Measurements from ENCODE around the gene FHIT. TPM values are rescaled to one million over a fixed set of nuclear protein-coding genes. Genes with fewer than 3 reads are reported as not detected.

FHIT gene
- total and polyA plus RNA-seq, 10 of the 15 experiments (the other 5 are each of a cell fraction or from before 2014, with no cell fraction given) = 4.2 to 14.9 (median 9.4) TPM

DNA sequence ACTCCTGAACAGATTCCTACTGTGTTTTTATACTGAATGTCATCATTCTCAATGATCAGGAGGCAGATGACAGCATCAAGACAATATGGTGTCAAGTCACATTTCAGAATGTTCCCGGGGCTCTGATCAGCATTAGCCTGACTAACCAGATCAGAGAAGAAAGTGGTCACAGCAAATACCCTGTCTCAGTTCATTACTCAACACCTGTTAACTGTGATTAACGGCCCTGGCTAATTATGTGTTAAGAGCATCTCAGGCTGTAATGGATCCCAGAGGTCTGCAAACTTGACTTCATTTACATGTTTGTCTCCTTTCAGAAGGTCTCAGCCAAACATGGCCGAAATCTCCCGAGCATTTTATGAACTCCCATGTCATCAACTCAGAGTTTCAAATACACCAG lies 833.7 kb downstream of the FHIT start:
- ATAC-seq = no peak
- FAIRE-seq = no peak
- no peaks in the 10 kb centered on the region for H4K20me1 ChIP-seq (ENCODE audit: control insufficient read depth, insufficient read depth)

DNA sequence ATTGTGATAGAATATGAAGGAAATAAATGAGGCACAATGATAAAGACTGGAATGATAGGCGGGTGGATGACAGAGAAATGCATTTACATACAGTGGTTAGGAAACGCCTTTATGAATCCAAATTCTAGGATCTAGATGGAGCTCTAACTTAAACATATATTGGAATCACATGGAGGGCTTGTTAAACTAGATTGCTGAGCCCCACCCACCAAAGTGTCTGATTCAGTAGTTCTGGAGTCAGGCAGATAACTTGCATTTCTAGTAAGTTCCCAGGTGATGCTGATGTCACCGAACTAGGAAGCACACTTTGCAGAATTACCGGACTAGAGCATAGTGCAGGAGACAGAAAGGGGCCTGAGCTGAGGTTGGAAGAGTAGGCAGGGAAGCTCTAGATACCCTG lies 837.2 kb downstream of the FHIT start:
- no peak overlapping the region for H3K27ac ChIP-seq (ENCODE audit: control insufficient read depth, insufficient read depth)
- no peaks in the 10 kb centered on the region for H3K79me2 ChIP-seq (ENCODE audit: control insufficient read depth, insufficient read depth, low read length)
- RAD21 ChIA-PET (ENCODE audit: unreplicated experiment) = no interaction called here
- POLR2A ChIA-PET = no interaction called here
- no peak for ATAC-seq
- CTCF ChIA-PET = interaction anchor here (0.6 to 1.5 kb wide), 2 partner anchors 8 to 30 kb away, joined by 4 to 5 read pairs; no protein-coding TSS in a partner anchor
- no peaks in the 10 kb centered on the region for H3K27me3 ChIP-seq (replicated peaks in 1 of 2; ENCODE audit: control insufficient read depth in 2 of 2, insufficient read depth in 2 of 2, low read length in 1 of 2)
- no peak overlapping the region for H2AFZ ChIP-seq (ENCODE audit: control insufficient read depth, low read depth, low read length)
- no peaks in the 10 kb centered on the region for H4K20me1 ChIP-seq (ENCODE audit: control insufficient read depth, insufficient read depth)
- in situ Hi-C loops (cut with MboI) = no loop called here
- intact Hi-C loops (cut with micrococcal nuclease; ENCODE audit: unreplicated experiment) = no loop called here
- H3K4me3 ChIP-seq = no peak overlapping the region
- no peaks in the 10 kb centered on the region for H3K36me3 ChIP-seq (ENCODE audit: control insufficient read depth in 2 of 2, insufficient read depth in 2 of 2, low read length in 1 of 2)
- TF ChIP-seq FOXK2 (IDR thresholded peaks at IDR 0.05) = no peak
- TF ChIP-seq ZNF274 (IDR thresholded peaks at IDR 0.05; ENCODE audit: insufficient read depth, insufficient read length) = no peak
- TF ChIP-seq JUND (IDR thresholded peaks at IDR 0.05; ENCODE audit: low read depth, low read length) = no peak
- TF ChIP-seq, protein P1, sequence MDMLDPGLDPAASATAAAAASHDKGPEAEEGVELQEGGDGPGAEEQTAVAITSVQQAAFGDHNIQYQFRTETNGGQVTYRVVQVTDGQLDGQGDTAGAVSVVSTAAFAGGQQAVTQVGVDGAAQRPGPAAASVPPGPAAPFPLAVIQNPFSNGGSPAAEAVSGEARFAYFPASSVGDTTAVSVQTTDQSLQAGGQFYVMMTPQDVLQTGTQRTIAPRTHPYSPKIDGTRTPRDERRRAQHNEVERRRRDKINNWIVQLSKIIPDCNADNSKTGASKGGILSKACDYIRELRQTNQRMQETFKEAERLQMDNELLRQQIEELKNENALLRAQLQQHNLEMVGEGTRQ (IDR thresholded peaks at IDR 0.05; ENCODE audit: borderline replicate concordance, low read depth, low read length) = no peak
- TF ChIP-seq, protein P2, sequence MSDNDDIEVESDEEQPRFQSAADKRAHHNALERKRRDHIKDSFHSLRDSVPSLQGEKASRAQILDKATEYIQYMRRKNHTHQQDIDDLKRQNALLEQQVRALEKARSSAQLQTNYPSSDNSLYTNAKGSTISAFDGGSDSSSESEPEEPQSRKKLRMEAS (IDR thresholded peaks at IDR 0.05; ENCODE audit: low read depth, low read length) = no peak
- TF ChIP-seq, protein P3, sequence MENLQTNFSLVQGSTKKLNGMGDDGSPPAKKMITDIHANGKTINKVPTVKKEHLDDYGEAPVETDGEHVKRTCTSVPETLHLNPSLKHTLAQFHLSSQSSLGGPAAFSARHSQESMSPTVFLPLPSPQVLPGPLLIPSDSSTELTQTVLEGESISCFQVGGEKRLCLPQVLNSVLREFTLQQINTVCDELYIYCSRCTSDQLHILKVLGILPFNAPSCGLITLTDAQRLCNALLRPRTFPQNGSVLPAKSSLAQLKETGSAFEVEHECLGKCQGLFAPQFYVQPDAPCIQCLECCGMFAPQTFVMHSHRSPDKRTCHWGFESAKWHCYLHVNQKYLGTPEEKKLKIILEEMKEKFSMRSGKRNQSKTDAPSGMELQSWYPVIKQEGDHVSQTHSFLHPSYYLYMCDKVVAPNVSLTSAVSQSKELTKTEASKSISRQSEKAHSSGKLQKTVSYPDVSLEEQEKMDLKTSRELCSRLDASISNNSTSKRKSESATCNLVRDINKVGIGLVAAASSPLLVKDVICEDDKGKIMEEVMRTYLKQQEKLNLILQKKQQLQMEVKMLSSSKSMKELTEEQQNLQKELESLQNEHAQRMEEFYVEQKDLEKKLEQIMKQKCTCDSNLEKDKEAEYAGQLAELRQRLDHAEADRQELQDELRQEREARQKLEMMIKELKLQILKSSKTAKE (IDR thresholded peaks at IDR 0.05; ENCODE audit: low read depth, poor library complexity, severe bottlenecking) = no peak
- no peak for TF ChIP-seq POLR2A (IDR thresholded peaks at IDR 0.05; ENCODE audit: low read depth, low read length)
- TF ChIP-seq BACH1 (IDR thresholded peaks at IDR 0.05; ENCODE audit: borderline replicate concordance) = no peak
- TF ChIP-seq FOS (IDR thresholded peaks at IDR 0.05; ENCODE audit: borderline replicate concordance, extremely low read depth, insufficient read length) = no peak
- TF ChIP-seq RB1 (IDR thresholded peaks at IDR 0.05; ENCODE audit: borderline replicate concordance) = no peak
- 69% methylated on average over 4 of the region's 4 CpGs for WGBS (ENCODE audit: insufficient coverage, insufficient replicate concordance, low lambda C conversion rate, missing lambda C conversion rate)
- DNase-seq (ENCODE audit: low read depth, low spot score) = no peak
- no peak overlapping the region for H3K4me2 ChIP-seq (ENCODE audit: control insufficient read depth, insufficient read depth)
- SMC1A ChIA-PET (ENCODE audit: uncharacterized antibody, unreplicated experiment) = interaction anchor here (0.8 kb wide), 1 partner anchor 12 kb away, joined by 3 read pairs; no protein-coding TSS in a partner anchor
- no peak for FAIRE-seq
- no peaks in the 10 kb centered on the region for H3K4me1 ChIP-seq (ENCODE audit: control insufficient read depth, insufficient read depth, low read length)
- no peak overlapping the region for H3K9ac ChIP-seq (ENCODE audit: control insufficient read depth, insufficient read depth, low read length)
- BruUV-seq (replicated peaks) = no TSS peak
- no peaks in the 10 kb centered on the region for H3K9me3 ChIP-seq (replicated peaks; ENCODE audit: control insufficient read depth, insufficient read depth, low read length)

More for the DNA sequence above, 833.7 kb downstream of the FHIT start:
- CTCF ChIA-PET = no interaction called here
- no peaks in the 10 kb centered on the region for H3K36me3 ChIP-seq (ENCODE audit: control insufficient read depth in 2 of 2, insufficient read depth in 2 of 2, low read length in 1 of 2)
- H3K79me2 ChIP-seq (ENCODE audit: control insufficient read depth, insufficient read depth, low read length) = no peaks in the 10 kb centered on the region
- intact Hi-C loops (cut with micrococcal nuclease; ENCODE audit: unreplicated experiment) (no loop called here), in situ Hi-C loops (cut with MboI) (no loop called here)
- no peak overlapping the region for H2AFZ ChIP-seq (ENCODE audit: control insufficient read depth, low read depth, low read length)
- H3K27ac ChIP-seq (ENCODE audit: control insufficient read depth, insufficient read depth) = no peak overlapping the region
- no peak overlapping the region for H3K4me2 ChIP-seq (ENCODE audit: control insufficient read depth, insufficient read depth)
- BruUV-seq (replicated peaks) = no TSS peak
- H3K27me3 ChIP-seq (replicated peaks in 1 of 2; ENCODE audit: control insufficient read depth in 2 of 2, insufficient read depth in 2 of 2, low read length in 1 of 2) = no peaks in the 10 kb centered on the region
- no peaks in the 10 kb centered on the region for H3K9me3 ChIP-seq (replicated peaks; ENCODE audit: control insufficient read depth, insufficient read depth, low read length)
- RAD21 ChIA-PET (ENCODE audit: unreplicated experiment) = no interaction called here
- TF ChIP-seq ATF7 (IDR thresholded peaks at IDR 0.05; ENCODE audit: low read depth) = no peak
- TF ChIP-seq ESRRA (IDR thresholded peaks at IDR 0.05; ENCODE audit: low read length) = no peak
- no peak for TF ChIP-seq KDM1A (IDR thresholded peaks at IDR 0.05; ENCODE audit: borderline replicate concordance)
- TF ChIP-seq, protein P4, sequence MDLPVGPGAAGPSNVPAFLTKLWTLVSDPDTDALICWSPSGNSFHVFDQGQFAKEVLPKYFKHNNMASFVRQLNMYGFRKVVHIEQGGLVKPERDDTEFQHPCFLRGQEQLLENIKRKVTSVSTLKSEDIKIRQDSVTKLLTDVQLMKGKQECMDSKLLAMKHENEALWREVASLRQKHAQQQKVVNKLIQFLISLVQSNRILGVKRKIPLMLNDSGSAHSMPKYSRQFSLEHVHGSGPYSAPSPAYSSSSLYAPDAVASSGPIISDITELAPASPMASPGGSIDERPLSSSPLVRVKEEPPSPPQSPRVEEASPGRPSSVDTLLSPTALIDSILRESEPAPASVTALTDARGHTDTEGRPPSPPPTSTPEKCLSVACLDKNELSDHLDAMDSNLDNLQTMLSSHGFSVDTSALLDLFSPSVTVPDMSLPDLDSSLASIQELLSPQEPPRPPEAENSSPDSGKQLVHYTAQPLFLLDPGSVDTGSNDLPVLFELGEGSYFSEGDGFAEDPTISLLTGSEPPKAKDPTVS (IDR thresholded peaks at IDR 0.05; ENCODE audit: low read depth, low read length) = no peak
- TF ChIP-seq MEF2B (IDR thresholded peaks at IDR 0.05; ENCODE audit: partially characterized antibody, poor library complexity, severe bottlenecking) = no peak
- no peak for DNase-seq (ENCODE audit: low read depth, low spot score)
- H3K9ac ChIP-seq (ENCODE audit: control insufficient read depth, insufficient read depth, low read length) = no peak overlapping the region
- SMC1A ChIA-PET (ENCODE audit: uncharacterized antibody, unreplicated experiment) = no interaction called here
- H3K4me3 ChIP-seq = no peak overlapping the region
- no peaks in the 10 kb centered on the region for H3K4me1 ChIP-seq (ENCODE audit: control insufficient read depth, insufficient read depth, low read length)
- POLR2A ChIA-PET = no interaction called here
- 11% methylated on average over 4 of the region's 4 CpGs for WGBS (ENCODE audit: insufficient coverage, insufficient replicate concordance, low lambda C conversion rate, missing lambda C conversion rate)
